BE2C (cell line): Measurements from ENCODE around the gene MAJIN.
A peak's percentile ranks its signal among the peaks of the same experiment; 100 is the strongest.

Experiments used
- DNase-seq: peaks from one replicate; pipeline ENCODE4 v3.0.0-alpha.2; 2020
- H3K27me3 ChIP-seq: fragments of 250-450 bp; sonication (Bioruptor Pico); 2 replicates; pipeline ENCODE4 v1.5.1; 2020; ENCODE audit warnings: mild to moderate bottlenecking
- H3K36me3 ChIP-seq: fragments of 250-450 bp; sonication (Bioruptor Pico); 2 replicates; pipeline ENCODE4 v1.5.1; 2020; ENCODE audit warnings: mild to moderate bottlenecking
- H3K4me1 ChIP-seq: fragments of 250-450 bp; sonication (Bioruptor Pico); 2 replicates; pipeline ENCODE4 v1.5.1; 2020
- H3K4me3 ChIP-seq: 2 replicates; pipeline ENCODE4 v1.5.1; 2011; ENCODE audit warnings: low read depth, low read length
- H3K9me3 ChIP-seq: fragments of 250-450 bp; sonication (Bioruptor Pico); 2 replicates; pipeline ENCODE4 v1.5.1; 2020
- TF ChIP-seq, protein P1 (sequence below): IDR thresholded peaks from 2 replicates; pipeline ENCODE4 v1.5.1; 2012; ENCODE audit warnings: mild to moderate bottlenecking, low read depth, low read length

MAJIN gene

DNA sequence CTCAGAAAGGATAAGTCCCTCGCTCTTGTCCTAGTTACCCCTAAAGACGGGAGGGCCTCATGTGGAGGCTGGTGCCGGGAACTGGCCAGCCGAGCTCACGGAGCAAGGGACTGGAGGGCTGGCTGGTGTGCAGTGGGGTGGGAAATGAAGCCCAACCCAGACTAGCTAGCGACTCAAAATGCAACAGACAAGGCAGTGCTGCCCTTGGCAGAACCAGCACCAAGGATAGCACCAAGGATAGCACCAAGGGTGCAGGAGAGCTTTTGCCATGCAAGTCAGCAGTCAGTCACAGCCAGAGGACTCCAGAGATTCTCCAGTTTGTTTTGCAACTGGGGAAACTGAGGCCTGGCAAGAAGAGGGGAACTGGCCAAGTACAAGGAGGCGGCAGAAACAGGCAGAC is 31.4 kb upstream of the MAJIN start:
- no peak overlapping the region for H3K4me3 ChIP-seq
- no peaks in the 10 kb centered on the region for H3K4me1 ChIP-seq
- DNase-seq = no peak
- H3K27me3 ChIP-seq = no peaks in the 10 kb centered on the region
- TF ChIP-seq, protein P1, sequence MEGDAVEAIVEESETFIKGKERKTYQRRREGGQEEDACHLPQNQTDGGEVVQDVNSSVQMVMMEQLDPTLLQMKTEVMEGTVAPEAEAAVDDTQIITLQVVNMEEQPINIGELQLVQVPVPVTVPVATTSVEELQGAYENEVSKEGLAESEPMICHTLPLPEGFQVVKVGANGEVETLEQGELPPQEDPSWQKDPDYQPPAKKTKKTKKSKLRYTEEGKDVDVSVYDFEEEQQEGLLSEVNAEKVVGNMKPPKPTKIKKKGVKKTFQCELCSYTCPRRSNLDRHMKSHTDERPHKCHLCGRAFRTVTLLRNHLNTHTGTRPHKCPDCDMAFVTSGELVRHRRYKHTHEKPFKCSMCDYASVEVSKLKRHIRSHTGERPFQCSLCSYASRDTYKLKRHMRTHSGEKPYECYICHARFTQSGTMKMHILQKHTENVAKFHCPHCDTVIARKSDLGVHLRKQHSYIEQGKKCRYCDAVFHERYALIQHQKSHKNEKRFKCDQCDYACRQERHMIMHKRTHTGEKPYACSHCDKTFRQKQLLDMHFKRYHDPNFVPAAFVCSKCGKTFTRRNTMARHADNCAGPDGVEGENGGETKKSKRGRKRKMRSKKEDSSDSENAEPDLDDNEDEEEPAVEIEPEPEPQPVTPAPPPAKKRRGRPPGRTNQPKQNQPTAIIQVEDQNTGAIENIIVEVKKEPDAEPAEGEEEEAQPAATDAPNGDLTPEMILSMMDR = no peak
- H3K36me3 ChIP-seq = no peaks in the 10 kb centered on the region
- no peaks in the 10 kb centered on the region for H3K9me3 ChIP-seq

DNA sequence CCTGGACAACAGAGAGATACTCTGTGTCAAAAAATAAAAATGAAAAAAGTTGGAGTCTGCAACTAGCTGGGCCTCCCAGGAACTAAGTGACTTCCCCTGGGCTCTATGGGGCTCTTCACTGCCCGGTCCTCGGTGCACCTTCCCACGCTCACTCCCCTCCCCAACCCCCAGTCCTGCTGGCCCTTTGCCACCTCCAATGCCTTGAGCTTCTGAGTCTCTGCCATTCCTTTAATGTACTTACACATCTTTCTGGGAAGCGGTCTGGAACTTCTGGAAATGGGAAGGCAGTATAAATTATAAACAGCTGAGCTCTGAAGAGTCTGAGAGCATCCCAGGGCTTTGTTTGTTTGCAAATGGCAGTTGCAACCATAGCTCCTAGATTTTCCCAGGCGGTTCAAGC is 30.8 kb upstream of the MAJIN start:
- Histone ChIP-seq H3K4me1 (no peaks in the 10 kb centered on the region), H3K4me3 (no peak overlapping the region), H3K36me3 (no peaks in the 10 kb centered on the region), H3K9me3 (no peaks in the 10 kb centered on the region), H3K27me3 (no peaks in the 10 kb centered on the region)
- no peak for DNase-seq
- TF ChIP-seq, protein P1 = no peak

DNA sequence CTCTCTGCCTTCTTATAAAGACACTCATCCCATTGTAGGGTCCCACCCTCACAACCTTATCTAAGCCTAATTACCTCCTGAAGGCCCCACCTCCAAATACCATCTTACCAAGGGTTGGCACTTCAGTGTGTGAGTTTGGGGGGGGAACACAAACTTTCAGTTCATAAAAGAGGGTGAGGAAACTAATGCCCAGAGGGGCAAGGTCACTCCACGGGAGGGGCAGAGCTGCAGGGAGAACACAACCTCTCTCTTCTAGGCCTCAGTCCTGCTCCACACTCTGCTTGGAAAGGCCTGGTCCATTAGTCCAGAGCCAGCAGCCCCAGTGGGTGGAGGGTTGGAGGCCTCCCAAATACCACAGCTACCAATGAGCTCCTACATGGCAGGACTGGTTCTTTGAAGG is 27.6 kb upstream of the MAJIN start:
- Histone ChIP-seq H3K4me1 (no peaks in the 10 kb centered on the region), H3K9me3 (no peaks in the 10 kb centered on the region), H3K36me3 (no peaks in the 10 kb centered on the region), H3K27me3 (no peaks in the 10 kb centered on the region), H3K4me3 (no peak overlapping the region)
- DNase-seq = no peak
- TF ChIP-seq, protein P1 = no peak

DNA sequence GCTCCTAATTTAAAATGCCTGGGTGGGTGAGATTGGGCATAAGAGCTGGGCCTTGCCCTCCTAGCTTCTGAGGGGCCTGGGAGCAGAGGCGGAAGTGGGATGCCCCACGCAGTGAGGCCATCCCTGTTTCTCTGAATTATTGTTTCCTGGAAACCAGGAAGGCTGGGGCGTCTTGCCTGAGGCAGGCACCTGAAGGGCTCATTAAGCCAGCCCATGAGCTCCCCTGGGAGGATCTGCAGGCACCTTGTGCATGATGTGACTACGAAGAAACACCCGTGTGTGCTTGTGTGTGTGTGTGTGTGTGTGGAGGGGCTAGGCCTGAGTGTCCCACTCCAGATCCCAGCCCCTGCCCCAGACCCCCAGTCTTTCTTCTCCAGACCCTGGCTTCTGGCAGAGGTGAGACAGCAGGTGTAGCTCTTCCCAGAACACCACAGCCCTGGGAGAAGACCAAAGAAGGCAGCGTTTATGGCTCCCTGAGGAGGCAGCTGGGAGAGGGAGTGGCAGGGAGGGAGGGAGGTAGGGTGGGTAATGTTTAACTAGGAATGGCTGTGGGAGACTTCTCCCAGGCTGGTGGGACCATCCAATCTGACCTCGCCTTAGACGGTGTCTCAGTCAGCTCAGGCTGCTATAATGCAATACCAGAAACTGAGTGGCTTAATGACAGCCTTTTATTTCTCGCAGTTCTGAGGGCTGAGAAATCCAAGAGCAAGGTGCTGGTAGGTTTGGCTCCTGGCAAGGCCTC is 27.0 kb upstream of the MAJIN start:
- H3K4me1 ChIP-seq = no peaks in the 10 kb centered on the region
- H3K4me3 ChIP-seq = no peak overlapping the region

DNA sequence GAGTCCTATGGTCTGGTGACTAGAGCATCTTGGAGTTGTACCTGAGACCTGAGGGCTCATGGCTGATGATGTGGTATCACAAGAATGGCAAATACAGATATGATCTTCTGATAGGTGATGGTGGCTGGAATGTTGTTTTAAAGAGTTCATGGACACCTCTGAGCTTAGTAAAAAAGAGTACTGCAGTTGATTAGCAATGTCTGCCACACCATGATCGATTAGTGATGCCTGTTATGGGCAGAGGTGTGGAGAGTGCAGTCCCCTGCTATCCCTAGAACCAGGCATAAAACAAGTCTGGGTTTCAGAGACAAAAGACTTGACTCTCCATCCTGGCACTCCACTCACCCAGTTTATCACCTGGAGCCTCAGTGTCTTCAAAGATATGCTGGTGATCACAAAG is 26.2 kb upstream of the MAJIN start:
- TF ChIP-seq, protein P1 = no peak
- Histone ChIP-seq H3K4me3 (no peak overlapping the region), H3K9me3 (no peaks in the 10 kb centered on the region), H3K4me1 (no peaks in the 10 kb centered on the region), H3K27me3 (no peaks in the 10 kb centered on the region), H3K36me3 (no peaks in the 10 kb centered on the region)
- DNase-seq = no peak

More for the DNA sequence above, 27.0 kb upstream of the MAJIN start:
- H3K9me3 ChIP-seq = no peaks in the 10 kb centered on the region
- TF ChIP-seq, protein P1 = no peak
- no peaks in the 10 kb centered on the region for H3K27me3 ChIP-seq
- no peak for DNase-seq
- H3K36me3 ChIP-seq = no peaks in the 10 kb centered on the region

DNA sequence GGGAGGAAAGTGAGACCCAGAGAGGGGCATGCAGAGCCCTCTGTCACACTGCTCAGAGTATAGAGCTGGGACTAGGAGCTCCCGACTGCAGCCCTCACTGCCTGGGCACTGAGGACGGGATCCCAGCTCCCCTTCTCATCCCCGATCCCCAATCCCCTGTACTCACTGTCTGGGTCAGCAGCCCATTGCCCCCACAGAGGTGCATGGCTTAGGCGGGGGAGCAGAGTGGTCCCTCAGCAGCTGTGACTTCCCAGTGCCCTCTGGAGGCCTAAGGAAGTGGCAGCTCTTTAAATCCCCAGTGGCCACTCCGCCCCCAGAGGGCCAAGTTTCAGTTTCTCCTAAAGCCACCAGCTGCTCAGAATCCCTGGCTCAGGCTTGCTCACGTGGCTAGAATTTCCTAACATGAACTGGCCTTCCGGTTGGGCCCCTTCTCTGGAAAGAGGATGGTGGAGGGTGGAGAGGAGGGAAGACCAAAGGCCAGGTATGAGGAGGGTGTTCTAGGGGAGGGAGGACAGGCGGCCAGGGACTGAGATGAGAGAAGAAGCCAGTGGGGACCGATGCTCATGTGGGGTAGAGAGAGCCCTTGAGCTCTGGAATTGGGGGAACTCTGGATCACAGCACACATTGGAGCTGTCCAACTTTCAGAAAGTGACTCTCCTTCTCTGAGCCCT is 24.9 kb upstream of the MAJIN start, which contains the start of gene BATF2:
Gene BATF2, minus strand, starts transcription at position 262 of the 671 bp plus-strand sequence. Its CDS starts 57 bp downstream, at position 205.
- no peaks in the 10 kb centered on the region for H3K4me1 ChIP-seq
- no peaks in the 10 kb centered on the region for H3K9me3 ChIP-seq
- DNase-seq = peak; percentile 61
- no peaks in the 10 kb centered on the region for H3K27me3 ChIP-seq
- no peak within 1 kb of the TSS for H3K4me3 ChIP-seq
- TF ChIP-seq, protein P1 = peak; percentile 41
- H3K36me3 ChIP-seq = no peaks in the 10 kb centered on the region
